HG02798 (cell line): ENCODE measurements around the gene PSME4.
A peak's percentile ranks its signal among the peaks of the same experiment; 100 is the strongest.

ENCODE experiments used
- ATAC-seq: cut with Tn5 transposase; IDR thresholded peaks from one replicate; pipeline ENCODE4 v1.9.1; 2021; ENCODE audit warnings: mild to moderate bottlenecking; ENCODE audit not compliant: unreplicated experiment, poor library complexity

Gene PSME4, protein sequence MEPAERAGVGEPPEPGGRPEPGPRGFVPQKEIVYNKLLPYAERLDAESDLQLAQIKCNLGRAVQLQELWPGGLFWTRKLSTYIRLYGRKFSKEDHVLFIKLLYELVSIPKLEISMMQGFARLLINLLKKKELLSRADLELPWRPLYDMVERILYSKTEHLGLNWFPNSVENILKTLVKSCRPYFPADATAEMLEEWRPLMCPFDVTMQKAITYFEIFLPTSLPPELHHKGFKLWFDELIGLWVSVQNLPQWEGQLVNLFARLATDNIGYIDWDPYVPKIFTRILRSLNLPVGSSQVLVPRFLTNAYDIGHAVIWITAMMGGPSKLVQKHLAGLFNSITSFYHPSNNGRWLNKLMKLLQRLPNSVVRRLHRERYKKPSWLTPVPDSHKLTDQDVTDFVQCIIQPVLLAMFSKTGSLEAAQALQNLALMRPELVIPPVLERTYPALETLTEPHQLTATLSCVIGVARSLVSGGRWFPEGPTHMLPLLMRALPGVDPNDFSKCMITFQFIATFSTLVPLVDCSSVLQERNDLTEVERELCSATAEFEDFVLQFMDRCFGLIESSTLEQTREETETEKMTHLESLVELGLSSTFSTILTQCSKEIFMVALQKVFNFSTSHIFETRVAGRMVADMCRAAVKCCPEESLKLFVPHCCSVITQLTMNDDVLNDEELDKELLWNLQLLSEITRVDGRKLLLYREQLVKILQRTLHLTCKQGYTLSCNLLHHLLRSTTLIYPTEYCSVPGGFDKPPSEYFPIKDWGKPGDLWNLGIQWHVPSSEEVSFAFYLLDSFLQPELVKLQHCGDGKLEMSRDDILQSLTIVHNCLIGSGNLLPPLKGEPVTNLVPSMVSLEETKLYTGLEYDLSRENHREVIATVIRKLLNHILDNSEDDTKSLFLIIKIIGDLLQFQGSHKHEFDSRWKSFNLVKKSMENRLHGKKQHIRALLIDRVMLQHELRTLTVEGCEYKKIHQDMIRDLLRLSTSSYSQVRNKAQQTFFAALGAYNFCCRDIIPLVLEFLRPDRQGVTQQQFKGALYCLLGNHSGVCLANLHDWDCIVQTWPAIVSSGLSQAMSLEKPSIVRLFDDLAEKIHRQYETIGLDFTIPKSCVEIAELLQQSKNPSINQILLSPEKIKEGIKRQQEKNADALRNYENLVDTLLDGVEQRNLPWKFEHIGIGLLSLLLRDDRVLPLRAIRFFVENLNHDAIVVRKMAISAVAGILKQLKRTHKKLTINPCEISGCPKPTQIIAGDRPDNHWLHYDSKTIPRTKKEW (N-terminal part only)

DNA sequence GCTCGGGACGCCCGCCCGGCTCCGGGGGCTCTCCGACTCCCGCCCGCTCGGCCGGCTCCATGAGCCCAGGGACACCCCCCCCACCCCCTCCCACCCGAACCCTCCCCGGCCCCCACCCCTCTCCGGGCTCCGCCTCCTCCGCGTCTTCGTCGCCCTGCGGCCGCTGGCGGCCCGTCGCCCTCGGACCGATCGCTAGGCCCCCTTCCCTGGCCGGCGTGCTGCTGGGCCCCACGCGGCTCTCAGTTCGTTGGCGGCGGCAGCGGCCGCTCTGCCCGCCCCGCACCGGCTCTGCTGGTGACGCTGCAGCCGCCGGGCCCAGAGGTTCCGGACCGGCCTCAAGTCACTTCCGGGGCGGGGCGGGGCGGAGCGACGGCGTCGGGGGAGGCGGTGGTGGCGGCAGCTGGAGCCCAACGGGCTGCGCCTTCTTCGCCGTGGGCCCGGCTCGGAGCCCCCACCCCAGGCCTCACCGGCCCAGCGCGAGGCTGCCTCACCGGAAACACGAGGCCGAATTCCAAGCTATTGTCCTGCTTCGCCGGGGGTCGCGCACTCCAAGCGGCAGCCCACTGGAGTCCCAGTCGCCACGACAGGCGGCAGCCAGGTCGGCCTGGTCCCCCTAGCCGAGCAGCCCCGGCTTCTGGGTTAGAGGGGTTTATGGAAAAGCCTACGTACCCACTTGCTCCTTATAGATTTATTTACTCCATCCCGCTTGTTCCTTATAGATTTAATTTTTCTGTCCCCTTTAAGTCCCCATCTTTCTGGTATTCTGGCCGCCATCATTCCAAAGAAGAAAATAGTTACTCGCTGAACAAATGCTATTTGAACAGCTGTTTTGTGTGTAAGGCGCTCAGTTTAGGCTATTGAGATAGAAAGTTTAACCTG, at the start of gene PSME4:
Gene PSME4 (minus strand): TSS at position 270 of the 879 bp plus-strand sequence. CDS start 209 bp downstream, at position 61.
- ATAC-seq = peak; percentile 91

DNA sequence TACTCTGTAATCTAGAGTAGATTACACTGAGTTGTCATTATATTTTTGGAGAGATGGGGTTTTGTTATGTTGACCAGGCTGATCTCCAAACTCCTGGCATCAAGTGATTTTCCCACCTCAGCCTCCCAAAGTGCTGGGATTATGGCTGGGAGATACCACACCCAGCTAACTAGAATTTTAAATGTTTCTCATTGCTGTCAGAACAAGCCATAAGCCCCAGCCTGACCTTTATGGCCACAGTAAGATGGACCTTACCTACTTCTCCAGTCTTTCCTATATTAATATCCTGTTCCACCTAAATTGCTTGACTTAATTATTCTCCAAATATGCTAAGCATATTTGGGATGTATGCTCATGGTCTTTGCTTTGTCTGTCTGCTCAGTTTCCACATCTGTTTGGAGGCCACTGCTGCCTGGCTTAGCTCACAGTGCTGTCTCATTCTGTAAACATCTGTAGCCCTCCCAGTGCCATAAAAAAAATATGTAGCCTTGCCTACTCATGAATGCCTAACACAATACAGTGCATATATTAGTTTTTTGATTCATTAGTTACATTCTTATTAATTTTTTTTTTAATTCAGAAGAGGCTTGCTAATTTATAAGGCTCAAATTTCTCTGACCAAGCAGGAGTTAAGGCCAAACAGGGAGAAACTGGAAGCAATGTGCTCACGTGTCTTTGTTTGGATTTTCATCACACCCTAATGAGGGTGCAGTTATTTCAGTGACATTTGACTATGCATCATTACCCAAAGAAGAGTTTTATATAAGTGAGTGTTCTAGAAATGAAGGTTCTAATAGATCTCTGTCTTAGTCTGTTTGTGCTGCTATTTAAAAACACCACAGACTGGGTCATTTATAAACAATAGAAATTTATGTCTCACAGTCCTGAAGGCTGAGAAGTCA, 45.3 kb upstream of the PSME4 start:
- ATAC-seq = no peak

DNA sequence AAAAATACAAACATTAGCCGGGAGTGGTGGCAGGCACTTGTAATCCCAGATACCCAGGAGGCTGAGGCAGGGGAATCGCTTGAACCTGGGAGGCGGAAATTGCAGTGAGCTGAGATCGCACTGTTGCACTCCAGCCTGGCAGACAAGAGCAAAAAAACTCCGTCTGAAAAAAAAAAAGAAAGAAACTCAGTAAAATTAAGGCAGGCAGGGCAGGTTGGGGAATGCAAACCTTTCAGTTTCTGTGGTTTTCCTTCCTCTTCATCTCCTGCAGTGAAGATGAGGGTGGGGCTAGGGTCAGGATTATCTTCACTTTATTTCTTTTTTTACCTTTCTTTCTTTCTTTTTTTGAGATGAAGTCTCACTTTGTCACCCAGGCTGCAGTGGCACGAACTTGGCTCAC, 43.2 kb upstream of the PSME4 start:
- ATAC-seq = no peak

DNA sequence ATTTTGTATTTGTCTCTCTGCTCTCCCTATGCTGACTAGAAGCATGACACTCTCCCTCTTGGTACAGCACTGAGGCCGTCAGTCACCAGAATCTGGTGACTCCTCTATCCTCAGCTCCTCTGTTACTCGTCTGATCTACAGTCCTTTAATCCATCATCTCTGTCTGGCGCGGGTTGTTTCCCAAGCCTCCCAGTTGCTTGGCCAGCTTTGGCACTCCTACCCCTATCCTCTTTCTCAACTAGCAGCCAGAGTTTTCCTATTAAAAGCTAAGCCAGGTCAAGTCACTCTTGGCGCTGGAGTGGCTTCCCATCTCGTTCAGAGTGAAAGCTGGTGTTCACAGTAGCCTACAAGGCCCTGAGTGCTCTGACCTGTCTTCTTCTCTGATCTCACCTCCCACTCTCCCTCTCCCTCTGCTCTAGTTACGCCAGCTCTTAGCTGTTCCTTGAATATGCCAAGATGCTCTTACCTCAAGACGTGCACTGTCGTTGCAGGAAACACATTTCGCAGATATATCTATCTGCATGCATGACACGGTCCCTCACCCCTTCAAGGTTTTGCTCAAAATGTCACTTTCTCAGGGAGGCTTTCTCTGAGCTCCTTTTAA, 41.8 kb upstream of the PSME4 start:
- no peak for ATAC-seq

DNA sequence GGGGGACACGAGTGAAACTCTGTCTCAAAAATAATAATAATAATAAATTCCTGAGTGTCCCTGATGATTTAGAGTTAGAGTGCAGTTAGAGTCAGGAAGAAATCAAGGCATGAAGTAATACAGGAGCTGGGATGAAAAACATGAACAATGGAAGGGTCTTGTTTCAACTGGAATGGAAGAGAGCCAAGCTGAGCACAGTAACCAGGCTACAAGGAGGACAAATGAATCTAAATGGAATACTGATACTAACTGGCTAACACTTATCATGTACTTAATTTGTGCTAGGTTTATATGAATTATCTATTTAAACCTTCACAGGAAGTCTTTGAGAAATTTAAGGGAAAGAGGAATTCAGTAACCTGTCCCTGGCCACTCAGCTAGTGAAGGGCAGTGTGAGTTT, 38.8 kb upstream of the PSME4 start:
- no peak for ATAC-seq

DNA sequence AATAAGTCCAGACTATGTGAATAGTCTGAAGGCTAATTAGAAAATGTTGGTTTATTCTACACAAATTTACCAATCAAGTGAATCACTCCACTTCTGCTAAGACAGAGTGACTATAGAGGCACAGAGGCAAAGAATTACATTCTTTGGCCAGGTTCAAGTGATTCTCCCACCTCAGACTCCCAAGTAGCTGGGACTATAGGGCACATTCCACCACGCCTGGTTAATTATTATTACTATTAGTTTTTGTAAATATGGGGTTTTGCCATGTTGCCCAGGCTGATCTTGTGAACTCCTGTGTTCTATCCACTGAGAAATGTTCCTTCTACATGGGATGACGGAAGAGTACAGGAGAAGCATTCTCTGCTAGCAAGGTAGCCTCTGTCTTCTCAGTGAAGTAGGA, 37.6 kb upstream of the PSME4 start:
- no peak for ATAC-seq

DNA sequence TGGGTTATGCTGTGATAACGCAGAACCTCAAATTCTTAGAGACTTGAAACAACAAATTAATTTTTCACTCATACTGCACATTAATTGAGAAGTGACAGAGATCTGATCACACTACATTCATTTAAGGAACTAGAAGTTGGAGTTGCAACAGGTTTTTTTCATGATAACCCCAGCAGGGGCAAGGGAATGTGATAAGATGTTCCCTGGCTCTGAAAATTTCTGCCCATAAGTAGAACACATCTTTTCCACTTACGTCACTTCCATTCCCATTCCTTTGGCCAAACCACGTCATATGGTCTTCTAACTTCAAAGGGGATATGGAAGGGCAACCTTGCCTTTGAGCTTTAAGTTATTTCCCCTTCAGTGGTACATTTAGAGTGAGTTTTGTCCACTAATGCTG, 29.7 kb upstream of the PSME4 start:
- ATAC-seq = no peak

DNA sequence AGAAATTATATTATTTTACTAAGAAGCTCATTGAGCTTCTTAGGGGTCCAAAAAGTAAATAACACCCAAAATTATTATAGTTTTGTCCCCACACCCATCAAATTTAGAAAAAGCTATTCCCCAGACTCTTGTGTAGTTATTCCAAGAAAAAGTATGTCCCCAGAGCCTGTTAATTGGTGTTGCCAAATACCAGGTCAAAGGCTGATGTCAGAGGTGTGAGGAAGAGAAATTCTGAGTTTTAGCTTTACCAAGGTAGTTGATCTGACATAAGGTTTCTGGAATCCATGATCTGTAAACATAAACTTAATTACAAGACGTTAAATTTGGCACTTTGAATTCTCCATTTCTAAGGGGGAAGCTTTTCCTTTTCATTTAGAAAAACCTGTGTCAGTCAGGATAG, 29.3 kb upstream of the PSME4 start:
- ATAC-seq = no peak

DNA sequence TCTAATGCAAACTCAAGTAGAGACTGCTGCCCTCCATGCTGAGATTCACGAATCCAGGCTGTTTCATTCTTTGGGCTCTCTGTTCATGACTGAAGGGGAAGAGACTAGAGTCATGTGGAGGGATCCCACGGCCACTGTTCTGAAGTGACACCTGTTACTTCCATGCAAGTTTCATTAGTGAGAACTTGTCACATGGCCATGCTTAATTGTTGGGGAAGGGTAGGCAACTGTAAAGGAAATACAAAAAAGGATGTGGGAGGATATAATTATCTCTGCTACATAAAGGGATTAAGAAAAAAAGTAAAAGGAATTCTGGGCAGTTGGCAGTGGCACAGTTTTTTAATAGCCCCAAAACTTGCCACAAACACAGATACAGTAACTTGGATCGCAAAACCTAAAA, 28.0 kb upstream of the PSME4 start:
- ATAC-seq = no peak

DNA sequence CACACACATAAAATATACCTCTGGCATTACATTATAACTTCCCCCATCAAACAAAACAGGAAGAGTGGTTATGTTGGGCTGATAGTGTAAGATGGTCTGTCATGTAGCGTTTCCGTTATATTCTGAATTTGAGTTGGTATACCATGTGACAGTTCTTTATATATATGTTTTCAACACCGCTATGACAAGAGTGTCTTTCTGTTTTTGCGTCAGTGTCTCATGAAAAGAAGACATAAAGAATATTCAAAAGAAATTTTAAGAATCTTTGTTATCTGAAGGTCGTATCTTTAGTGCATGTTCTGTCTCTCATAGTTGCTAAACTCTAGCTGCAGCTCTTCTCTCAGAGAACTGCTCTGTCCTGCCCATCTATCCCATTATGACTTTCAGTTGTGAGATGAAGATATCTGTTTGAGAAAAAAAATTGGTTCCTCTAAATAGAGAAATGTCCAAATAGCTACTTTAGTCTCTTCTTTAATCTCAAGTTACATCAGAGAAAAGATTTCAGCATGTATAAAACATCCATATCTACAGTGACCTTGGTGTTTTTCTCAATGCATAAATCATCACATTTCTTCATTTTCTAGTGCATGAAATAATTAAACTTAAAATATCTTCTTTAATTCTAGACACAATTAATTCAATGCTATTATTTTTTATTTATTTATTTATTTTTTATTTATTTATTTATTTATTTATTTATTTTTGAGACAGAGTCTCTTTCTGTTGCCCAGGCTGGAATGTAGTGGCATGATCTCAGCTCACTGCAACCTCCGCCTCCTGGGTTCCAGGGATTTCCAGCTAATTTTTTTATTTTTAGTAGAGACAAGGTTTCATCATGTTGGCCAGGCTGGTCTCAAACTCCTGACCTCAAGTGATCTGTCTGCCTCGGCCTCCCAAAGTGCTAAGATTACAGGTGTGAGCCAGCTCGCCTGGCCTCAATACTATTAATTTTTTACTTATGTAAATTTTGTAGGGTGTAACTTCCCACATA, 24.3 kb upstream of the PSME4 start:
- no peak for ATAC-seq

DNA sequence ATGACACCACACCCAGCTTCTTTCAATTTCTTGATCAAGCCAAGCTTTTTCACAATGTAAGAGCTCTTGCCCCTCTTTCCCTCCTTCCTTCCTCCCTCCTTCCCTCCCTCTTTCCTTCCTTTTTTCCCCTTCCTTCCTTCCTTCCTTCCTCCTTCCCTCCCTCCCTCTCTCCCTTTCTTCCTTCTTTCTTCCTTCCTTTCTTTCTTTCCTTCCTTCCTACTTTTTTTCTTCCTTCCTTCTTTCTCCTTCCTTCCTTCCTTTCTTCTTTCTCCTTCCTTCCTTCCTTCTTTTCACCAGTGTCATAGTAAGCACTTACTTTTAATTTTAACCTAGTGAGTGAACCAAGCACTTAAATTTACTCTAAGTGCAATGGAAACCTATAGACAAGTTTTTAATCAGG, 21.2 kb upstream of the PSME4 start:
- no peak for ATAC-seq

DNA sequence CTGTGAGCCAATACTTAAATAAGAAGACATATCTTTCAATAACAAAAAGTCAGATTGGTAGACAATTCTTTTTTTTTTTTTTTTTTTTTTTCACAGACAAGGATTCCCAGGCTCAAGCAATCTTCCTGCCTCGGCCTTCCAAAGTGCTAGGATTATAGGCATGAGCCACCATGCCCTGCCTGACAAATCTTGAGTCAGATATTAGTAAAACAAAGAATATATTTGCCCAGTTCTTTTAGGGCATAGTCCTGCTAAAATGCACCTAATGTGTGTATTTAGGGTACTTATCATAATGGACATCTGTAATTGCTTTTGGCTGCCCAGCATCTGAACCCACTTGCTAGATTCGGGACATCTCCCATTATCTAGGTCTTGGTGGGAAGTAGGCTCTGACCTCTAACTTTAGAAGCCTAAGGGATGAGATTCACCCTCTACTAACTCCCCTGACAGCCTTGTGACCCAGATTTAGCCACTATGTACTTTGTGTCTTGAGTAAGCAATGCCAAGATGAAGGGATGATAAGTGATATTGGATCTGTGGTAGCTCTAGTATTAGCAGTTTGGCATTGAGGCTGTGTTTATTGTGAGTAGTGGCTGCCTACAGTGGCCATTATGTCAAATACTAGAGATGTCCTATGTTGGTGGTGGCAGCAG, 18.5 kb upstream of the PSME4 start:
- no peak for ATAC-seq

DNA sequence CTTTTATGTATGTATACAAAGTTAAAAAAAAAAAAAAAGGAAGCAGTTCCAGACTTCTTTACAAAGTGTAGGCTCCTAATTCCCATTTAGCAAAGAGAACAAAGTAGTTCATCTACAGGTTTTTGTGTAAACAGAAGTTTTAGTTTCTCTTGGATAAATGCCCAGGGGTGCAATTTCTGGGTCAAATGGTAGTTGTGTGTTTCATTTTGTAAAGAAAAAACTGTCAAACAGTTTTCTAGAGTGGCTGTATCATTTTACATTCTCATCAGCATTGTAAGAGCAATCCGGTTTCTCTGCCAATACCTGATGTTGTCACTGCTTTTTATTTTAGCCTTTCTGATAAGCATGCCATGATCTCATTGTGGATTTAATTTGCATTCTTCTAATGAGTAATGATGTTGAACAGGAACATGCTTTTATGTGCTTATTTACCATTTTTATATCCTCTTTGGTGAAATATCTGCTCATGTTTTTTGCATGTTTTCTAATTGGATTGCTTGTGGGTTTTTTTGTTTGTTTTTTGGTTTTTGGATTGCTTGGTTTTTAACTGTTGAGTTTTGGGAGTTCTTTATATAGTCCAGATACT, 16.6 kb upstream of the PSME4 start:
- ATAC-seq = peak; percentile 68

DNA sequence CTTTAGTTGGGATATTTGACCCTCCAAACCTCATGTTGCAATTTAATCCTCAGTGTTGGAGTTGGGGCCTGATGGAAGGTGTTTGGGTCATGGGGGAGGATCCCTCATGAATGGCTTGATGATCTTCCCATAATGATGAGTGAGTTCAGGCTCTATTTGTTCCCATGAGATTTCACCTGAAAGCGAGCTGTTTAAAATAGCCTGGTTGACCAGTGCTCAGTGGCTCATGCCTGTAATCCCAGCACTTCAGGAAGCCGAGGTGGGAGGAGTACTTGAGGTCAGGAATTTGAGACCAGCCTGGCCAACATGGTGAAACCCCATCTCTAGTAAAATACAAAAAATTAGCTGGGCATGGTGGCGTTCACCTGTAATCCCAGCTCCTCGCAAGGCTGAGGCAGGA, 14.9 kb upstream of the PSME4 start:
- no peak for ATAC-seq

DNA sequence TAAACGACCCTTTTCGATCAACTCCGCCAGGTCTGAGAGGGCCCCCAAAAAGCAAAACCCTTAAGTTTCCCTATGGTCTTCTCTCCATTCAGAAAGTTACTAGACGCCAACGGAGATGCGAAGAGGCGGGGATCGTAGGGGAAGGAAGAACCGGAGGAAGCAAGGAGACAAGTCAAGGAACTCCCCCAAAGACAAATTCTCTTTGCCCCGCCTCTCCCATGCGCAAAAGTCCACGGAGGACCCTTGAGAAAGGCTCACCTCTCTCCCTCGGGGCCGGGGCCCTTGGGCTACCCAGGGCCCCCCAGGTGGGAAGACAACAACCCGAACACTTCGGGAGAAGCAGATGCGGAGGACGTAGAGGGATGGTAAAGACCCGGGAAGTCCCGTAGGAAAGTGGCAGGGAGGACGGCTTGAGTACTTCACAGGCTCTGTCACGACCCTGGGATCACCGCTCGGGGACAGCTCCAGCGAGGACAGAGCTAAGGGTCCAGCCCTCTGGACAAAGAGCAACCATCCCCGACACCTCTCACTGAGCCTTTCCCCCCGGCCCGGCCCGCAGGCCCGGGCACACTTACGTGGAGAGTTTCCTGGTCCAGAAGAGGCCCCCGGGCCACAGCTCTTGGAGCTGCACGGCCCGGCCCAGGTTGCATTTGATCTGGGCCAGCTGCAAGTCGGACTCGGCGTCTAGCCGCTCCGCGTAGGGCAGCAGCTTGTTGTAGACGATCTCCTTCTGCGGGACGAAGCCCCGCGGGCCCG, 647 bp downstream of the PSME4 start:
- ATAC-seq = peak; percentile 34
